HG02884 (cell line): ENCODE results near the gene MCM3AP.
"Not testable (repeated sequence)": the region's sequence is repeated elsewhere in the genome, so short reads cannot be mapped to it uniquely, and the experiment has no call there.

Experiments used
- ATAC-seq: cut with Tn5 transposase; IDR thresholded peaks from one replicate; pipeline ENCODE4 v1.9.1; 2021; ENCODE audit warnings: mild to moderate bottlenecking, moderate library complexity; ENCODE audit not compliant: unreplicated experiment

MCM3AP gene

GRCh38 chr21:46245213-46245915, 40.0 kb downstream of the MCM3AP start:
- ATAC-seq, result no peak

- ATAC-seq, result no peak
These were observed 40.8 kb downstream of the MCM3AP start for GRCh38 chr21:46244602-46245001.

GRCh38 chr21:46243960-46244361, 41.5 kb downstream of the MCM3AP start:
- ATAC-seq, result no peak

GRCh38 chr21:46243325-46243724, 42.1 kb downstream of the MCM3AP start:
- ATAC-seq, result no peak

- not testable (repeated sequence) for ATAC-seq
These were observed 43.8 kb downstream of the MCM3AP start for GRCh38 chr21:46241577-46241976.

GRCh38 chr21:46239817-46240325, 45.5 kb downstream of the MCM3AP start:
- ATAC-seq, result no peak

GRCh38 chr21:46237474-46237873, 47.9 kb downstream of the MCM3AP start:
- no peak for ATAC-seq

- ATAC-seq, result no peak
These were observed 50.9 kb downstream of the MCM3AP start for GRCh38 chr21:46234436-46234950.

- ATAC-seq, result no peak
These were observed 55.5 kb downstream of the MCM3AP start for GRCh38 chr21:46229923-46230260.

GRCh38 chr21:46229133-46229922, 56.1 kb downstream of the MCM3AP start:
- no peak for ATAC-seq

GRCh38 chr21:46228345-46229051, 56.9 kb downstream of the MCM3AP start, which contains the start of gene LSS:
LSS (minus strand) TSS chr21:46228774; CDS start chr21:46228745, 29 bp downstream.
- ATAC-seq, result peak; percentile 80

GRCh38 chr21:46227811-46228344, 57.5 kb downstream of the MCM3AP start:
- ATAC-seq, result no peak

GRCh38 chr21:46226920-46227599, 58.4 kb downstream of the MCM3AP start:
- no peak for ATAC-seq

GRCh38 chr21:46226146-46226545, 59.3 kb downstream of the MCM3AP start:
- no peak for ATAC-seq

GRCh38 chr21:46223661-46224060, 61.8 kb downstream of the MCM3AP start:
- not testable (repeated sequence) for ATAC-seq

GRCh38 chr21:46223217-46223616, 62.2 kb downstream of the MCM3AP start:
- no peak for ATAC-seq

GRCh38 chr21:46222436-46223116, 62.8 kb downstream of the MCM3AP start:
- no peak for ATAC-seq

GRCh38 chr21:46221664-46222435, 63.6 kb downstream of the MCM3AP start:
- no peak for ATAC-seq

GRCh38 chr21:46220847-46221246, 64.6 kb downstream of the MCM3AP start:
- ATAC-seq, result no peak
